Measurements from ENCODE around the gene XRRA1. TPM values are rescaled to one million over a fixed set of nuclear protein-coding genes. Genes with fewer than 3 reads are reported as not detected.

Gene XRRA1
- total RNA-seq, 1 experiment from 2014 or later: 17.3 TPM

DNA sequence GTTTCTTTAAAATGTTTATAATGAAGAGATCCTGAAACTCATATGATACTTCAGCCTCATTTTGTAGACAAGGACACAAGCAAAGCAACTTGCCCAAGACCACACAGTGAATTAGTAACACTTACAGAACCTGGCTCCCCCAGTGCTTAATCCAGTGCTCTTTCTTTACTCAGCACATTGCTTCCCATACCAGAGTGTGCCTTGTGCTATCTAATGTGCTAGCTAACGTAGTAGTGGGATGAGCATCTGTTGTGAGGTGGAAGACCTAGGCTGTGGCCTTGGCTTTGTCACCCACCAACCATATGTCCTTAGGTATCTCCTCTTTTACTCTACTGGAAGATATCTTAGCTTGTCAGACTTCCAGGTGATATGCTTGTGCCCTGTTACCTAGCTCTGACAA is 5.3 kb upstream of the XRRA1 start:
- H3K4me1 ChIP-seq (ENCODE audit: control insufficient read depth in 1 of 2, insufficient read depth in 2 of 2, low read length in 2 of 2): peaks cover 8 to 14% of the 10 kb centered on the region in 2 experiments
- no peak for ATAC-seq
- H3K9ac ChIP-seq (ENCODE audit: low read length): no peak overlapping the region
- no peak overlapping the region for H3K4me2 ChIP-seq (ENCODE audit: low read length)
- H2AFZ ChIP-seq (ENCODE audit: low read depth, low read length, poor library complexity, severe bottlenecking): no peak overlapping the region
- no peak for DNase-seq (ENCODE audit: low read depth, low spot score)
- RAD21 ChIA-PET (ENCODE audit: low non-redundant PET in 1 of 2, low total read pairs in 2 of 2, uncharacterized antibody in 2 of 2, unreplicated experiment in 2 of 2): no interaction called here
- peaks cover 0 to 18% of the 10 kb centered on the region in 2 experiments; a peak in 2 of 4 replicates for H3K36me3 ChIP-seq (ENCODE audit: control insufficient read depth in 1 of 2, insufficient read depth in 2 of 2, low read length in 2 of 2)
- 0 out of 2 replicates have a peak, but pooled peaks cover 3% of the 10 kb centered on the region for H3K9me2 ChIP-seq (ENCODE audit: insufficient read depth)
- H3K79me2 ChIP-seq (ENCODE audit: insufficient read depth, low read length): peaks cover 99% of the 10 kb centered on the region
- CTCF ChIA-PET: interaction anchor here (0.8 to 1.0 kb wide), 2 partner anchors 25 to 34 kb away, joined by 3 to 6 read pairs; no protein-coding TSS in a partner anchor
- 0 out of 4 replicates have a peak, but pooled peaks cover 0 to 4% of the 10 kb centered on the region in 2 experiments for H3K9me3 ChIP-seq (ENCODE audit: control insufficient read depth in 1 of 2, insufficient read depth in 1 of 2, low read depth in 1 of 2, low read length in 2 of 2)
- H3K4me3 ChIP-seq (replicated peaks in 1 of 2; ENCODE audit: low read depth in 1 of 2, low read length in 2 of 2): no peak overlapping the region
- POLR2A ChIA-PET: interaction anchor here (1.6 kb wide), 1 partner anchor 35 kb away, joined by 3 read pairs; no protein-coding TSS in a partner anchor
- TF ChIP-seq EZH2 (IDR thresholded peaks at IDR 0.05): no peak
- no peak for TF ChIP-seq YY1 (IDR thresholded peaks at IDR 0.05; ENCODE audit: extremely low read depth, insufficient replicate concordance, low read depth, low read length)
- no peak for TF ChIP-seq POLR2AphosphoS5 (IDR thresholded peaks at IDR 0.05; ENCODE audit: low read depth, low read length)
- TF ChIP-seq, protein P1, sequence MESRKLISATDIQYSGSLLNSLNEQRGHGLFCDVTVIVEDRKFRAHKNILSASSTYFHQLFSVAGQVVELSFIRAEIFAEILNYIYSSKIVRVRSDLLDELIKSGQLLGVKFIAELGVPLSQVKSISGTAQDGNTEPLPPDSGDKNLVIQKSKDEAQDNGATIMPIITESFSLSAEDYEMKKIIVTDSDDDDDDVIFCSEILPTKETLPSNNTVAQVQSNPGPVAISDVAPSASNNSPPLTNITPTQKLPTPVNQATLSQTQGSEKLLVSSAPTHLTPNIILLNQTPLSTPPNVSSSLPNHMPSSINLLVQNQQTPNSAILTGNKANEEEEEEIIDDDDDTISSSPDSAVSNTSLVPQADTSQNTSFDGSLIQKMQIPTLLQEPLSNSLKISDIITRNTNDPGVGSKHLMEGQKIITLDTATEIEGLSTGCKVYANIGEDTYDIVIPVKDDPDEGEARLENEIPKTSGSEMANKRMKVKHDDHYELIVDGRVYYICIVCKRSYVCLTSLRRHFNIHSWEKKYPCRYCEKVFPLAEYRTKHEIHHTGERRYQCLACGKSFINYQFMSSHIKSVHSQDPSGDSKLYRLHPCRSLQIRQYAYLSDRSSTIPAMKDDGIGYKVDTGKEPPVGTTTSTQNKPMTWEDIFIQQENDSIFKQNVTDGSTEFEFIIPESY (IDR thresholded peaks at IDR 0.05; ENCODE audit: extremely low read depth, insufficient replicate concordance, low read length): no peak
- TF ChIP-seq EGR1 (IDR thresholded peaks at IDR 0.05; ENCODE audit: low read depth): no peak
- TF ChIP-seq ZFX (IDR thresholded peaks at IDR 0.05): no peak
- no peak for TF ChIP-seq EZH2phosphoT487 (IDR thresholded peaks at IDR 0.05; ENCODE audit: borderline replicate concordance)
- no peak for TF ChIP-seq SP1 (IDR thresholded peaks at IDR 0.05; ENCODE audit: low read depth)
- TF ChIP-seq POLR2A (IDR thresholded peaks at IDR 0.05; ENCODE audit: borderline replicate concordance, extremely low read depth, insufficient read depth, insufficient read length): no peak
- TF ChIP-seq, protein P2, sequence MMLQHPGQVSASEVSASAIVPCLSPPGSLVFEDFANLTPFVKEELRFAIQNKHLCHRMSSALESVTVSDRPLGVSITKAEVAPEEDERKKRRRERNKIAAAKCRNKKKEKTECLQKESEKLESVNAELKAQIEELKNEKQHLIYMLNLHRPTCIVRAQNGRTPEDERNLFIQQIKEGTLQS (IDR thresholded peaks at IDR 0.05): no peak
- TF ChIP-seq, protein P3, sequence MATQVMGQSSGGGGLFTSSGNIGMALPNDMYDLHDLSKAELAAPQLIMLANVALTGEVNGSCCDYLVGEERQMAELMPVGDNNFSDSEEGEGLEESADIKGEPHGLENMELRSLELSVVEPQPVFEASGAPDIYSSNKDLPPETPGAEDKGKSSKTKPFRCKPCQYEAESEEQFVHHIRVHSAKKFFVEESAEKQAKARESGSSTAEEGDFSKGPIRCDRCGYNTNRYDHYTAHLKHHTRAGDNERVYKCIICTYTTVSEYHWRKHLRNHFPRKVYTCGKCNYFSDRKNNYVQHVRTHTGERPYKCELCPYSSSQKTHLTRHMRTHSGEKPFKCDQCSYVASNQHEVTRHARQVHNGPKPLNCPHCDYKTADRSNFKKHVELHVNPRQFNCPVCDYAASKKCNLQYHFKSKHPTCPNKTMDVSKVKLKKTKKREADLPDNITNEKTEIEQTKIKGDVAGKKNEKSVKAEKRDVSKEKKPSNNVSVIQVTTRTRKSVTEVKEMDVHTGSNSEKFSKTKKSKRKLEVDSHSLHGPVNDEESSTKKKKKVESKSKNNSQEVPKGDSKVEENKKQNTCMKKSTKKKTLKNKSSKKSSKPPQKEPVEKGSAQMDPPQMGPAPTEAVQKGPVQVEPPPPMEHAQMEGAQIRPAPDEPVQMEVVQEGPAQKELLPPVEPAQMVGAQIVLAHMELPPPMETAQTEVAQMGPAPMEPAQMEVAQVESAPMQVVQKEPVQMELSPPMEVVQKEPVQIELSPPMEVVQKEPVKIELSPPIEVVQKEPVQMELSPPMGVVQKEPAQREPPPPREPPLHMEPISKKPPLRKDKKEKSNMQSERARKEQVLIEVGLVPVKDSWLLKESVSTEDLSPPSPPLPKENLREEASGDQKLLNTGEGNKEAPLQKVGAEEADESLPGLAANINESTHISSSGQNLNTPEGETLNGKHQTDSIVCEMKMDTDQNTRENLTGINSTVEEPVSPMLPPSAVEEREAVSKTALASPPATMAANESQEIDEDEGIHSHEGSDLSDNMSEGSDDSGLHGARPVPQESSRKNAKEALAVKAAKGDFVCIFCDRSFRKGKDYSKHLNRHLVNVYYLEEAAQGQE (IDR thresholded peaks at IDR 0.05; ENCODE audit: low read depth): no peak
- TF ChIP-seq SIN3A (IDR thresholded peaks at IDR 0.05; ENCODE audit: low read depth): no peak
- no peak for TF ChIP-seq SRF (IDR thresholded peaks at IDR 0.05; ENCODE audit: low read depth)
- no peak for TF ChIP-seq RAD21 (IDR thresholded peaks at IDR 0.05; ENCODE audit: low read depth)
- TF ChIP-seq CBX3 (IDR thresholded peaks at IDR 0.05; ENCODE audit: low read depth): no peak
- TF ChIP-seq, protein P4, sequence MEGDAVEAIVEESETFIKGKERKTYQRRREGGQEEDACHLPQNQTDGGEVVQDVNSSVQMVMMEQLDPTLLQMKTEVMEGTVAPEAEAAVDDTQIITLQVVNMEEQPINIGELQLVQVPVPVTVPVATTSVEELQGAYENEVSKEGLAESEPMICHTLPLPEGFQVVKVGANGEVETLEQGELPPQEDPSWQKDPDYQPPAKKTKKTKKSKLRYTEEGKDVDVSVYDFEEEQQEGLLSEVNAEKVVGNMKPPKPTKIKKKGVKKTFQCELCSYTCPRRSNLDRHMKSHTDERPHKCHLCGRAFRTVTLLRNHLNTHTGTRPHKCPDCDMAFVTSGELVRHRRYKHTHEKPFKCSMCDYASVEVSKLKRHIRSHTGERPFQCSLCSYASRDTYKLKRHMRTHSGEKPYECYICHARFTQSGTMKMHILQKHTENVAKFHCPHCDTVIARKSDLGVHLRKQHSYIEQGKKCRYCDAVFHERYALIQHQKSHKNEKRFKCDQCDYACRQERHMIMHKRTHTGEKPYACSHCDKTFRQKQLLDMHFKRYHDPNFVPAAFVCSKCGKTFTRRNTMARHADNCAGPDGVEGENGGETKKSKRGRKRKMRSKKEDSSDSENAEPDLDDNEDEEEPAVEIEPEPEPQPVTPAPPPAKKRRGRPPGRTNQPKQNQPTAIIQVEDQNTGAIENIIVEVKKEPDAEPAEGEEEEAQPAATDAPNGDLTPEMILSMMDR (IDR thresholded peaks at IDR 0.05 in 2 of 3, conservative IDR thresholded peaks at IDR 0.05 in 1 of 3; ENCODE audit: borderline replicate concordance in 1 of 3, insufficient read depth in 1 of 3, low read depth in 2 of 3, low read length in 2 of 3): no peak
- TF ChIP-seq FOSL1 (IDR thresholded peaks at IDR 0.05; ENCODE audit: low read depth): no peak
- no peak for TF ChIP-seq TCF7L2 (IDR thresholded peaks at IDR 0.05; ENCODE audit: borderline replicate concordance, extremely low read depth, insufficient read depth, insufficient read length)
- no peak for TF ChIP-seq ELF1 (IDR thresholded peaks at IDR 0.05; ENCODE audit: borderline replicate concordance, low read depth)
- BruUV-seq (replicated peaks): no TSS peak
- peaks cover 13% of the 10 kb centered on the region; the same call in 1 of the 2 replicates for H4K20me1 ChIP-seq (ENCODE audit: insufficient read depth)
- no peak overlapping the region for H3K27ac ChIP-seq (ENCODE audit: low read depth, low read length)
- intact Hi-C loops (cut with micrococcal nuclease): no loop called here
- H3K27me3 ChIP-seq (ENCODE audit: insufficient read depth, low read length): no peaks in the 10 kb centered on the region
